GM18511 (cell line): ENCODE data around the gene MSMB.
"Not testable (repeated sequence)": the region's sequence is repeated elsewhere in the genome, so short reads cannot be mapped to it uniquely, and the experiment has no call there.

Source experiments
- ATAC-seq: cut with Tn5 transposase; IDR thresholded peaks from one replicate; pipeline ENCODE4 v1.9.1; 2021; ENCODE audit warnings: mild to moderate bottlenecking, moderate library complexity; ENCODE audit not compliant: unreplicated experiment

Gene MSMB

GRCh38 chr10:46070749-46071148 lies 24.7 kb upstream of the MSMB start:
- no peak for ATAC-seq

- ATAC-seq: no peak
Observed at GRCh38 chr10:46069771-46070463, 23.8 kb upstream of the MSMB start.

- no peak for ATAC-seq
Observed at GRCh38 chr10:46068905-46069304, 22.8 kb upstream of the MSMB start.

GRCh38 chr10:46068117-46068516 lies 22.0 kb upstream of the MSMB start:
- no peak for ATAC-seq

GRCh38 chr10:46064269-46064817 lies 18.3 kb upstream of the MSMB start:
- no peak for ATAC-seq

- no peak for ATAC-seq
Observed at GRCh38 chr10:46062723-46063428, 16.8 kb upstream of the MSMB start.

GRCh38 chr10:46060706-46061105 lies 14.6 kb upstream of the MSMB start:
- no peak for ATAC-seq

GRCh38 chr10:46057927-46058326 lies 11.9 kb upstream of the MSMB start:
- not testable (repeated sequence) for ATAC-seq

- ATAC-seq: no peak
Observed at GRCh38 chr10:46057038-46057437, 11.0 kb upstream of the MSMB start.

- ATAC-seq: no peak
Observed at GRCh38 chr10:46055771-46056170, 9.7 kb upstream of the MSMB start.

GRCh38 chr10:46053534-46054434 lies 7.7 kb upstream of the MSMB start:
- no peak for ATAC-seq

- no peak for ATAC-seq
Observed at GRCh38 chr10:46052791-46053375, 6.8 kb upstream of the MSMB start.

GRCh38 chr10:46052057-46052790 lies 6.2 kb upstream of the MSMB start:
- ATAC-seq: no peak

GRCh38 chr10:46050941-46051623 lies 5.0 kb upstream of the MSMB start:
- no peak for ATAC-seq

- ATAC-seq: not testable (repeated sequence)
Observed at GRCh38 chr10:46049497-46049831, 3.4 kb upstream of the MSMB start.

- no peak for ATAC-seq
Observed at GRCh38 chr10:46048152-46048551, 2.1 kb upstream of the MSMB start.

- no peak for ATAC-seq
Observed at GRCh38 chr10:46042527-46042926, 3.5 kb downstream of the MSMB start.

GRCh38 chr10:46040004-46040403 lies 6.1 kb downstream of the MSMB start:
- no peak for ATAC-seq

GRCh38 chr10:46037107-46037825 lies 8.8 kb downstream of the MSMB start:
- ATAC-seq: no peak
